ENCODE results near the gene CALHM1.

DNA sequence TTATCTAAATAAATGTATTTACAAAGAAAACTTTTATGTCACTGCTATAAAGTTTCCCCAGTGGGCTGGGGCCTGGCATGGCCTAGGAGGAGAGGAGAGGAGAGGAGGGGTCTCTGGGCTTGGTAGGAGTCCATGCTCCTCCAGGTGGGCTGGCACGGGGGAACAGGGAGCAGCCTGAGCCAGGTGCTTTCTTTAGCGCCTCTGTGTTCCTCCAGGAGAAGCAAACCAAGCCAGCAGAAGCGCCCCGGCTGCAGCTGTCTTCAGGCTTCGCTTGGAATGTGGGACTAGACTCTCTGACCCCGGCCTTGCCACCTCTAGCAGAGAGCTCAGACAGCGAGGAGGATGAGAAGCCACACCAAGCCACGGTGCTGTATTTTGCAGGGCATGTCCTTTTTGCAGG is 17.1 kb downstream of the CALHM1 start:
- TF ChIP-seq CTCF (IDR thresholded peaks at IDR 0.05) (no peak), POLR2A (IDR thresholded peaks at IDR 0.05) (no peak)

Data from thyroid gland (tissue), 4 donors.